Right lobe of liver (tissue), 4 donors: ENCODE data around the gene PDZRN3.

Experiments
- POLR2A ChIP-seq: fragments of 450-650 bp; IDR thresholded peaks from one replicate; pipeline ENCODE4 v1.6.1; 2017; ENCODE audit warnings: antibody characterized with exemption, mild to moderate bottlenecking
- TF ChIP-seq, protein P1 (sequence below), 4 donors: fragments of 200-600 bp in 3 of 4; fragments of 450-650 bp in 1 of 4; IDR thresholded peaks; one replicate each; pipeline versions ENCODE4 v1.5.1 to v1.8.0; 2016 to 2022; ENCODE audit warnings: antibody characterized with exemption in 4 of 4, mild to moderate bottlenecking in 2 of 4
- donor health status: DM: no; HTN: no; CAD: no.
- donor health status: DM: no; HTN: no; CAD: no.
- donor health status: DM: no; HTN: yes; CAD: no.

DNA sequence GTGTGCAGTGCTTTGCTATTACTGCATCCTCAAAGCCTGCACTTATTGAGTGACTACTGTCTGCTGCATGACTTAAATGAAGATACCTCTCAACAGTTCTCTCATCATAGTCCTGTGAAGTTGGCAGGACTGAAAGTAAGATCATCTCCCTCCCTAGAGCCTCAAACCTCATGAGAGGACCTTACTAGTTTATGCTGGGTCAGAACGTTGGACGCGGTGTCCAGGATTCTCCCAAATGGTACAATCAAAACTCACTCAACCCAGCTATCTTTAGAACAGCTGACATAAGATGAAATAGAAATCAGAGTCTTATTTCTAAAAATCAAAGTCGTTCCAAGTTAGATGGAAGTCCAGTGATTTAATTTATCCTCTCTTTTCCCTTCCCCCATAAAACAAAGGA is 219.7 kb downstream of the PDZRN3 start:
- TF ChIP-seq, protein P1, sequence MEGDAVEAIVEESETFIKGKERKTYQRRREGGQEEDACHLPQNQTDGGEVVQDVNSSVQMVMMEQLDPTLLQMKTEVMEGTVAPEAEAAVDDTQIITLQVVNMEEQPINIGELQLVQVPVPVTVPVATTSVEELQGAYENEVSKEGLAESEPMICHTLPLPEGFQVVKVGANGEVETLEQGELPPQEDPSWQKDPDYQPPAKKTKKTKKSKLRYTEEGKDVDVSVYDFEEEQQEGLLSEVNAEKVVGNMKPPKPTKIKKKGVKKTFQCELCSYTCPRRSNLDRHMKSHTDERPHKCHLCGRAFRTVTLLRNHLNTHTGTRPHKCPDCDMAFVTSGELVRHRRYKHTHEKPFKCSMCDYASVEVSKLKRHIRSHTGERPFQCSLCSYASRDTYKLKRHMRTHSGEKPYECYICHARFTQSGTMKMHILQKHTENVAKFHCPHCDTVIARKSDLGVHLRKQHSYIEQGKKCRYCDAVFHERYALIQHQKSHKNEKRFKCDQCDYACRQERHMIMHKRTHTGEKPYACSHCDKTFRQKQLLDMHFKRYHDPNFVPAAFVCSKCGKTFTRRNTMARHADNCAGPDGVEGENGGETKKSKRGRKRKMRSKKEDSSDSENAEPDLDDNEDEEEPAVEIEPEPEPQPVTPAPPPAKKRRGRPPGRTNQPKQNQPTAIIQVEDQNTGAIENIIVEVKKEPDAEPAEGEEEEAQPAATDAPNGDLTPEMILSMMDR (IDR thresholded peaks at IDR 0.05) = no peak
- TF ChIP-seq POLR2A = no peak
